Liver (tissue), 3 donors: ENCODE data around the gene AP2S1.

Source experiments
- EGR1 ChIP-seq, 2 donors: IDR thresholded peaks; 2 replicates each; pipeline ENCODE4 v1.6.1; 2016 to 2018; ENCODE audit warnings: antibody characterized with exemption in 2 of 2, low read depth in 2 of 2
- HNF4A ChIP-seq, 2 donors: conservative IDR thresholded peaks; 2 replicates each; pipeline ENCODE4 v1.6.1; 2016; ENCODE audit warnings: antibody characterized with exemption in 2 of 2, mild to moderate bottlenecking in 2 of 2
- JUND ChIP-seq, 2 donors: IDR thresholded peaks; 2 replicates each; pipeline ENCODE4 v1.6.1; 2016; ENCODE audit warnings: antibody characterized with exemption in 2 of 2
- RAD21 ChIP-seq, 2 donors: IDR thresholded peaks; 2 replicates each; pipeline ENCODE4 v1.6.1; 2016; ENCODE audit warnings: antibody characterized with exemption in 2 of 2, mild to moderate bottlenecking in 2 of 2
- SP1 ChIP-seq: IDR thresholded peaks from 2 replicates; pipeline ENCODE4 v1.6.1; 2018; ENCODE audit warnings: antibody characterized with exemption, mild to moderate bottlenecking
- TAF1 ChIP-seq: conservative IDR thresholded peaks from 2 replicates; pipeline ENCODE4 v1.6.1; 2016; ENCODE audit warnings: antibody characterized with exemption, mild to moderate bottlenecking
- TF ChIP-seq, protein P1 (sequence below): fragments of 150-350 bp; IDR thresholded peaks from 2 replicates; pipeline ENCODE4 v1.5.1; 2017; ENCODE audit warnings: improper control_type of control experiment, low read depth, low read length; ENCODE audit not compliant: missing input control
- TF ChIP-seq, protein P2 (sequence below): IDR thresholded peaks from 2 replicates; pipeline ENCODE4 v1.6.1; 2016; ENCODE audit warnings: antibody characterized with exemption, mild to moderate bottlenecking
- TF ChIP-seq, protein P3 (sequence below): IDR thresholded peaks from 2 replicates; pipeline ENCODE4 v1.6.1; 2016; ENCODE audit warnings: antibody characterized with exemption
- TF ChIP-seq, protein P4 (sequence below): IDR thresholded peaks from 2 replicates; pipeline ENCODE4 v1.6.1; 2016; ENCODE audit warnings: antibody characterized with exemption
- donor health status: healthy.
- donor health status: healthy.

DNA sequence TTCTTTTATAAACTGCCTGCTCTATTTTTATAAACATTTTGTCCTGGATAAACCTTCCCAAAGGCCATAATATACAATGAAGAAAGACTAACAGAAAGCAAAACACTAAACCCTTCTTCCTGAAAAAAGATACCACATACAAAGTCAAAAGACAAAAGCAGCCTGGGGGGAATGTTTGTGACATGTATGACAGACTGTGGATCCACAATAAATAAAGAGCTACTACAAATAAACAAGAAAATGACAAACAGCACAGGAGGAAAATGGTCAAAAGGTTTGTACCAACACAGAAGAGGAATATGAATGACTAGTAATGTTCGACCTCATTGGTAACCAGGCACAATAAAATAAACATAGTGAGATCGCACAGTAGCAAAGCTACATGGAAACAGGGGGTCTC is 19.8 kb downstream of the AP2S1 start:
- TF ChIP-seq, protein P1, sequence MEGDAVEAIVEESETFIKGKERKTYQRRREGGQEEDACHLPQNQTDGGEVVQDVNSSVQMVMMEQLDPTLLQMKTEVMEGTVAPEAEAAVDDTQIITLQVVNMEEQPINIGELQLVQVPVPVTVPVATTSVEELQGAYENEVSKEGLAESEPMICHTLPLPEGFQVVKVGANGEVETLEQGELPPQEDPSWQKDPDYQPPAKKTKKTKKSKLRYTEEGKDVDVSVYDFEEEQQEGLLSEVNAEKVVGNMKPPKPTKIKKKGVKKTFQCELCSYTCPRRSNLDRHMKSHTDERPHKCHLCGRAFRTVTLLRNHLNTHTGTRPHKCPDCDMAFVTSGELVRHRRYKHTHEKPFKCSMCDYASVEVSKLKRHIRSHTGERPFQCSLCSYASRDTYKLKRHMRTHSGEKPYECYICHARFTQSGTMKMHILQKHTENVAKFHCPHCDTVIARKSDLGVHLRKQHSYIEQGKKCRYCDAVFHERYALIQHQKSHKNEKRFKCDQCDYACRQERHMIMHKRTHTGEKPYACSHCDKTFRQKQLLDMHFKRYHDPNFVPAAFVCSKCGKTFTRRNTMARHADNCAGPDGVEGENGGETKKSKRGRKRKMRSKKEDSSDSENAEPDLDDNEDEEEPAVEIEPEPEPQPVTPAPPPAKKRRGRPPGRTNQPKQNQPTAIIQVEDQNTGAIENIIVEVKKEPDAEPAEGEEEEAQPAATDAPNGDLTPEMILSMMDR: no peak
- TF ChIP-seq TAF1: no peak
- TF ChIP-seq EGR1 (IDR thresholded peaks at IDR 0.05; ENCODE audit: low read depth in 2 of 2): no peak
- no peak for TF ChIP-seq RAD21 (IDR thresholded peaks at IDR 0.05)
- no peak for TF ChIP-seq JUND (IDR thresholded peaks at IDR 0.05)
- TF ChIP-seq, protein P2, sequence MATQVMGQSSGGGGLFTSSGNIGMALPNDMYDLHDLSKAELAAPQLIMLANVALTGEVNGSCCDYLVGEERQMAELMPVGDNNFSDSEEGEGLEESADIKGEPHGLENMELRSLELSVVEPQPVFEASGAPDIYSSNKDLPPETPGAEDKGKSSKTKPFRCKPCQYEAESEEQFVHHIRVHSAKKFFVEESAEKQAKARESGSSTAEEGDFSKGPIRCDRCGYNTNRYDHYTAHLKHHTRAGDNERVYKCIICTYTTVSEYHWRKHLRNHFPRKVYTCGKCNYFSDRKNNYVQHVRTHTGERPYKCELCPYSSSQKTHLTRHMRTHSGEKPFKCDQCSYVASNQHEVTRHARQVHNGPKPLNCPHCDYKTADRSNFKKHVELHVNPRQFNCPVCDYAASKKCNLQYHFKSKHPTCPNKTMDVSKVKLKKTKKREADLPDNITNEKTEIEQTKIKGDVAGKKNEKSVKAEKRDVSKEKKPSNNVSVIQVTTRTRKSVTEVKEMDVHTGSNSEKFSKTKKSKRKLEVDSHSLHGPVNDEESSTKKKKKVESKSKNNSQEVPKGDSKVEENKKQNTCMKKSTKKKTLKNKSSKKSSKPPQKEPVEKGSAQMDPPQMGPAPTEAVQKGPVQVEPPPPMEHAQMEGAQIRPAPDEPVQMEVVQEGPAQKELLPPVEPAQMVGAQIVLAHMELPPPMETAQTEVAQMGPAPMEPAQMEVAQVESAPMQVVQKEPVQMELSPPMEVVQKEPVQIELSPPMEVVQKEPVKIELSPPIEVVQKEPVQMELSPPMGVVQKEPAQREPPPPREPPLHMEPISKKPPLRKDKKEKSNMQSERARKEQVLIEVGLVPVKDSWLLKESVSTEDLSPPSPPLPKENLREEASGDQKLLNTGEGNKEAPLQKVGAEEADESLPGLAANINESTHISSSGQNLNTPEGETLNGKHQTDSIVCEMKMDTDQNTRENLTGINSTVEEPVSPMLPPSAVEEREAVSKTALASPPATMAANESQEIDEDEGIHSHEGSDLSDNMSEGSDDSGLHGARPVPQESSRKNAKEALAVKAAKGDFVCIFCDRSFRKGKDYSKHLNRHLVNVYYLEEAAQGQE: no peak
- no peak for TF ChIP-seq SP1
- TF ChIP-seq, protein P3, sequence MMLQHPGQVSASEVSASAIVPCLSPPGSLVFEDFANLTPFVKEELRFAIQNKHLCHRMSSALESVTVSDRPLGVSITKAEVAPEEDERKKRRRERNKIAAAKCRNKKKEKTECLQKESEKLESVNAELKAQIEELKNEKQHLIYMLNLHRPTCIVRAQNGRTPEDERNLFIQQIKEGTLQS: no peak
- no peak for TF ChIP-seq HNF4A (conservative IDR thresholded peaks at IDR 0.05)
- TF ChIP-seq, protein P4, sequence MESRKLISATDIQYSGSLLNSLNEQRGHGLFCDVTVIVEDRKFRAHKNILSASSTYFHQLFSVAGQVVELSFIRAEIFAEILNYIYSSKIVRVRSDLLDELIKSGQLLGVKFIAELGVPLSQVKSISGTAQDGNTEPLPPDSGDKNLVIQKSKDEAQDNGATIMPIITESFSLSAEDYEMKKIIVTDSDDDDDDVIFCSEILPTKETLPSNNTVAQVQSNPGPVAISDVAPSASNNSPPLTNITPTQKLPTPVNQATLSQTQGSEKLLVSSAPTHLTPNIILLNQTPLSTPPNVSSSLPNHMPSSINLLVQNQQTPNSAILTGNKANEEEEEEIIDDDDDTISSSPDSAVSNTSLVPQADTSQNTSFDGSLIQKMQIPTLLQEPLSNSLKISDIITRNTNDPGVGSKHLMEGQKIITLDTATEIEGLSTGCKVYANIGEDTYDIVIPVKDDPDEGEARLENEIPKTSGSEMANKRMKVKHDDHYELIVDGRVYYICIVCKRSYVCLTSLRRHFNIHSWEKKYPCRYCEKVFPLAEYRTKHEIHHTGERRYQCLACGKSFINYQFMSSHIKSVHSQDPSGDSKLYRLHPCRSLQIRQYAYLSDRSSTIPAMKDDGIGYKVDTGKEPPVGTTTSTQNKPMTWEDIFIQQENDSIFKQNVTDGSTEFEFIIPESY: no peak
